Right atrium auricular region (tissue), 2 donors: ENCODE measurements around the gene MIEN1. TPM values are rescaled to one million over a fixed set of nuclear protein-coding genes. Genes with fewer than 3 reads are reported as not detected.
"Not testable (repeated sequence)": the region's sequence is repeated elsewhere in the genome, so short reads cannot be mapped to it uniquely, and the experiment has no call there.

Experiments
- DNase-seq: peaks from one replicate; pipeline ENCODE4 v3.0.0-alpha.2; 2019; ENCODE audit warnings: low spot score
- H3K27ac ChIP-seq, 2 donors: fragments of 200-600 bp; sonication (generic); 1 replicate in 1 of 2; 2 replicates in 1 of 2; pipeline ENCODE4 v1.5.1; 2016 to 2019
- H3K27me3 ChIP-seq, 2 donors: fragments of 200-600 bp; sonication (generic); one replicate each; pipeline versions ENCODE4 v1.5.1 to v1.6.0; 2017 to 2019
- H3K36me3 ChIP-seq: fragments of 200-600 bp; sonication (generic); one replicate; pipeline ENCODE4 v1.5.1; 2016
- H3K4me1 ChIP-seq, 2 donors: fragments of 200-600 bp; sonication (generic); one replicate each; pipeline versions ENCODE4 v1.5.1 to v1.6.0; 2017 to 2019
- H3K4me3 ChIP-seq, 2 donors: fragments of 200-600 bp; sonication (generic); 1 replicate in 1 of 2; 2 replicates in 1 of 2; pipeline ENCODE4 v1.5.1; 2017 to 2019; ENCODE audit warnings: mild to moderate bottlenecking in 1 of 2, moderate library complexity in 1 of 2
- H3K9me3 ChIP-seq, 2 donors: fragments of 200-600 bp; sonication (generic); one replicate each; pipeline ENCODE4 v1.5.1; 2019
- CTCF ChIP-seq, 2 donors: fragments of 200-600 bp; sonication (generic); IDR thresholded peaks; one replicate each; pipeline ENCODE4 v1.5.1; 2019; ENCODE audit warnings: antibody characterized with exemption in 2 of 2
- total RNA-seq, 2 donors: library from RNA; depleted of rRNA; stranded (reverse); fragments of >200 nt; gene quantifications; one replicate each; pipeline ENCODE4 v1.1.0, GENCODE V29; 2016

The MIEN1 gene
- total RNA-seq, 2 donors from 2014 or later, result 77.5 to 77.8 TPM

GRCh38 chr17:39765175-39765574, 34.8 kb upstream of the MIEN1 start:
- Histone ChIP-seq H3K9me3 (no peaks in the 10 kb centered on the region), H3K27ac (no peak overlapping the region), H3K36me3 (no peaks in the 10 kb centered on the region), H3K27me3 (no peaks in the 10 kb centered on the region), H3K4me1 (no peaks in the 10 kb centered on the region), H3K4me3 (no peak overlapping the region)
- TF ChIP-seq CTCF (IDR thresholded peaks at IDR 0.05), result no peak
- no peak for DNase-seq

DNA sequence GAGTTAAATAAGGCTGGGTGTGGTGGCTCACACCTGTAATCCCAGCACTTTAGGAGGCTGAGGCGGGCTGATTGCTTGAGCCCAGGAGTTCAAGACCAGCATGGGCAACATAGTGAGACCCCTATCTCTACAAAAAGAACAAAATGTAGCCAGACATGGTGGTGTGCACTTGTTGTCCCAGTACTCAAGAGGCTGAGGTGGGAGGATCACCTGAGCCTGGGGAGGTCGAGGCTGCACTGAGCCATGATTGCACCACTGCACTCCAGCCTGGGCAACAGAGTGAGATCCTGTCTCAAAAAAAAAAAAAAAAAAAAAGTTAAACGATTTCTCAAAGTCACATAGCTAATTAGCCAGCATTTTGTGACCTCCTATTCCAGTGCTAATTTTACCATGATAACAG, 33.8 kb upstream of the MIEN1 start:
- not testable (repeated sequence) for DNase-seq, H3K9me3 ChIP-seq, H3K27ac ChIP-seq, H3K36me3 ChIP-seq, H3K27me3 ChIP-seq, H3K4me3 ChIP-seq, H3K4me1 ChIP-seq

DNA sequence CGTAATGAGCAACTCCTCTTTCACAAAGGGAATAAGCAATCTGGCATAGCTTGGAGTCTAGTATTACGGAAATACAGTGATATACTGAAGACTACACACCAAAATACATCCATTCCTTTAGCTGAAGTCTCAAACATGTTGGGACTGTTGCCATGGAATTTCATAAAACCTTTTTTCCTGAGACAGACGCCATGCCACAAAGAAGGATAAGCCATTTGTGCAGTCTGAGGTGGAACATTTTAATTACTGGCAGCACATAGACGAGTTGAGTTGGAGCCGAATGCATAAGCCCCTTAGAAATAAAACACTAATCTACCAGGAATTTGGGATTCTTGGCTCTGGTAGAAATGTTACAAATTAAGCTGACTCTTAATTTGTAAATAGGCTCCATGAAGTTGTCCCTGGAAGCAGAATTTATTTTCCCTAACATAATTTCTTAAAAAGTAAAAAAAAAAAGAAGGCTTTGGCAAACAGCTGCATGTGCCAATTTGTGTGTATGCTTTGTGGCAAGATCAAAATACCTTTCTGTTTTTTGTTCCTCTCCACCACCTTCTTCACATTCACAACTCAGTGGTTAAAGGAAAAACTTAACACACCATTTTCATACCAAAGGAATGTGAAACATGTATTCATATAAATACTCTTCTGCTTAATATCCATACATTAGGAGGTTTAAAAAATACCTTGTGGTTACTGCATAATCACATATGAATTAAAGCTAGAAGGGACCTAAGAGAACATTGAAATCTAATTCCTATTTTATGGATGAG, 32.9 kb upstream of the MIEN1 start:
- no peak overlapping the region for H3K27ac ChIP-seq
- H3K9me3 ChIP-seq, result no peaks in the 10 kb centered on the region
- no peaks in the 10 kb centered on the region for H3K27me3 ChIP-seq
- no peak for DNase-seq
- no peak for TF ChIP-seq CTCF (IDR thresholded peaks at IDR 0.05)
- no peaks in the 10 kb centered on the region for H3K4me1 ChIP-seq
- no peak overlapping the region for H3K4me3 ChIP-seq
- no peaks in the 10 kb centered on the region for H3K36me3 ChIP-seq

DNA sequence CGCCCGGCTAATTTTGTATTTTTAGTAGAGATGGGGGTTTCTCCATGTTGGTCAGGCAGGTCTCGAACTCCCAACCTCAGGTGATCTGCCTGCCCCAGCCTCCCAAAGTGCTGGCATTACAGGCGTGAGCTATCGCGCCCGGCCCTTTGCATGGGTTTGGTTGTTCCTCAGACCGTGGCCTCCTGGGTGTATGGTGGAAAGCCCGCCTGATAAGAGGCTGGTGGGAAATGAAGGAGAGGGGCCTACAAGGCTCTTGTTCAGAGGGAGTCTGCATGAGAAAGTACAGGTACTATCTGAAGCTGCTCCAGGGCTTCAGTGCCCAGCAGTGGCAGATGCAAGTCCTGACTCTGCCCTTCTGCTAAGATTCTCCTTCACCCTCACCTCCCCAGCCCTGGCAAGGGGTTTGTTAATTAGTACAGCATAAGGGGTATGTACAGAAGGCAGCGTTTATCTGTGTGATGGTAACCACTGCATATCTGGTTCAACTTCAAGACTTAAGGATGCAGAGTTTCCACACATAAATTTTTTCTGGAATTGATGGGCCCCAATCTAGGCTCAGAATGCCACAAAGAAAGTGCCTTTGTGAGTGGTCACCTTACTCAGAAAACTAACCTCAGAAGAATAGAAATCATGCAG, 31.6 kb upstream of the MIEN1 start:
- DNase-seq, result no peak
- no peaks in the 10 kb centered on the region for H3K27me3 ChIP-seq

GRCh38 chr17:39759204-39759603, 28.9 kb upstream of the MIEN1 start:
- no peak overlapping the region for H3K4me3 ChIP-seq
- TF ChIP-seq CTCF (IDR thresholded peaks at IDR 0.05), result no peak
- no peak for DNase-seq
- H3K27me3 ChIP-seq, result no peaks in the 10 kb centered on the region
- no peaks in the 10 kb centered on the region for H3K36me3 ChIP-seq
- H3K4me1 ChIP-seq, result peaks cover 0 to 5% of the 10 kb centered on the region in 2 donors
- H3K27ac ChIP-seq, result no peak overlapping the region
- no peaks in the 10 kb centered on the region for H3K9me3 ChIP-seq

More for the DNA sequence above, 31.6 kb upstream of the MIEN1 start:
- Histone ChIP-seq H3K36me3 (no peaks in the 10 kb centered on the region), H3K27ac (no peak overlapping the region), H3K9me3 (no peaks in the 10 kb centered on the region), H3K4me3 (no peak overlapping the region), H3K4me1 (no peaks in the 10 kb centered on the region)
- no peak for TF ChIP-seq CTCF (IDR thresholded peaks at IDR 0.05)

DNA sequence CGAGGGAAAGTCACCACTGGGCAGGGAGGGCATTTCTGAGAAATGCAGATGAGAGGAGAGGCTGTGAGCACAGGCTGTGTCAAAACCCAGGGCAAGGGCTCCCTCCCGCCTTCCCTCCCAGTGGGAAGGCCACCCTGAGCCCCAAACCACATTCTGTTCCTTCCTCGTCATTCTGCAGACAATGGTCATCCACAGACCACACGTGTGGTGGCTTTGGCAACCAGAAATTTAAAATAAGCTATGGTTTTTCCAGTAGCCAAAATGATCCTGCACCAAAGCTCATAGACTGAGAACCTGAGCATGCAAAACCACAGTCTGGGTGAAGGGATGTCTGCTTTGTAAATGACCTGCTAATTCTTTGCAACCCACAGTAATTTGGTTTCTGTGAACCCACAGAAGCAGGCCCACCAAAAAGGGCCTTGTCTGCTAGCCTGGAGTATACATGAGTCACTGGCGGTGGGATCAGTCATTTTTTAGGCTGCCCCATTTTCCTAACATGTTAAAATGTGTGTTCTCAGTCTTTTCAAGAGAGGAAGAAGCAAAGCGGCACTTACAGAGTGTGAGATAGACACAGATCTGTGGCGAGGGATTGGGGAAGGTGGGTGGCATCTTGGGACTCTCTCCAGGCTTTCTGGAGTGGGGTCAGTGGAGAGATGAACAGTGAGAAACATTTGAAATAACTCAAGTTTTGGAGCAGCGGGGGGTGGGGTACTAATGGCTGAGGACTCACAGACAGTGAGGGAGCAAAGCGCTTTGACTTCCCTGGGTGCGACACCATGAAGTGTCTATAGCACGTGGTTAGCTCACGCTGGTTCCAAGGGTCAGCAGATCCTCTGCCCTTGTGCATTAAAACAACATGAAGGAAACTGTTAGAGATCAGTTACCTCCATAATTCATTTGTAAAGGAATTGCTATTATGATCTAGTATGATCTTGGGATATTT, 27.9 kb upstream of the MIEN1 start:
- no peak overlapping the region for H3K4me3 ChIP-seq
- H3K4me1 ChIP-seq, result peaks cover 0 to 14% of the 10 kb centered on the region in 2 donors
- DNase-seq, result no peak
- no peaks in the 10 kb centered on the region for H3K36me3 ChIP-seq
- no peak for TF ChIP-seq CTCF (IDR thresholded peaks at IDR 0.05)
- no peaks in the 10 kb centered on the region for H3K27me3 ChIP-seq
- H3K27ac ChIP-seq, result no peak overlapping the region
- no peaks in the 10 kb centered on the region for H3K9me3 ChIP-seq
